ENCODE results near the gene DNAAF3.

DNAAF3 gene

GRCh38 chr19:55115446-55116065, 50.9 kb downstream of the DNAAF3 start:
- TF ChIP-seq CTCF (IDR thresholded peaks at IDR 0.05; ENCODE audit: low read depth, low read length, missing control alignments): no peak
- no peak for DNase-seq (ENCODE audit: low read depth)
- peak overlapping the region; percentile 77 for H3K4me3 ChIP-seq (ENCODE audit: low read depth, low read length)
- in situ Hi-C loops (cut with HindIII; ENCODE audit: low sequenced_read_pairs): loop anchor here (5.0 kb wide), 1 partner anchor 57 kb away; no protein-coding TSS in a partner anchor

GRCh38 chr19:55114566-55115145, 51.8 kb downstream of the DNAAF3 start:
- in situ Hi-C loops (cut with HindIII; ENCODE audit: low sequenced_read_pairs): loop anchor here (5.0 kb wide), 1 partner anchor 58 kb away; no protein-coding TSS in a partner anchor
- no peak overlapping the region for H3K4me3 ChIP-seq (ENCODE audit: low read depth, low read length)
- no peak for DNase-seq (ENCODE audit: low read depth)
- TF ChIP-seq CTCF (IDR thresholded peaks at IDR 0.05; ENCODE audit: low read depth, low read length, missing control alignments): no peak

GRCh38 chr19:55113570-55114039, 52.8 kb downstream of the DNAAF3 start:
- no peak overlapping the region for H3K4me3 ChIP-seq (ENCODE audit: low read depth, low read length)
- DNase-seq (ENCODE audit: low read depth): peak; percentile 82
- TF ChIP-seq CTCF (IDR thresholded peaks at IDR 0.05; ENCODE audit: low read depth, low read length, missing control alignments): no peak
- in situ Hi-C loops (cut with HindIII; ENCODE audit: low sequenced_read_pairs): no loop called here

- no peak for TF ChIP-seq CTCF (IDR thresholded peaks at IDR 0.05; ENCODE audit: low read depth, low read length, missing control alignments)
- H3K4me3 ChIP-seq (ENCODE audit: low read depth, low read length): no peak overlapping the region
- in situ Hi-C loops (cut with HindIII; ENCODE audit: low sequenced_read_pairs): no loop called here
- DNase-seq (ENCODE audit: low read depth): no peak
Measured at GRCh38 chr19:55112777-55113569, 53.4 kb downstream of the DNAAF3 start.

- in situ Hi-C loops (cut with HindIII; ENCODE audit: low sequenced_read_pairs): no loop called here
- no peak for DNase-seq (ENCODE audit: low read depth)
- no peak for TF ChIP-seq CTCF (IDR thresholded peaks at IDR 0.05; ENCODE audit: low read depth, low read length, missing control alignments)
- H3K4me3 ChIP-seq (ENCODE audit: low read depth, low read length): no peak overlapping the region
Measured at GRCh38 chr19:55112246-55112776, 54.1 kb downstream of the DNAAF3 start.

GRCh38 chr19:55111238-55111831, 55.1 kb downstream of the DNAAF3 start:
- in situ Hi-C loops (cut with HindIII; ENCODE audit: low sequenced_read_pairs): no loop called here

More at GRCh38 chr19:55111238-55111831, 55.1 kb downstream of the DNAAF3 start:
- no peak for DNase-seq (ENCODE audit: low read depth)
- no peak overlapping the region for H3K4me3 ChIP-seq (ENCODE audit: low read depth, low read length)
- TF ChIP-seq CTCF (IDR thresholded peaks at IDR 0.05; ENCODE audit: low read depth, low read length, missing control alignments): no peak
